IPS-NIHi7 (cell line): ENCODE results near the gene KCNA3.
A peak's percentile ranks its signal among the peaks of the same experiment; 100 is the strongest.

Source experiments
- DNase-seq: peaks from one replicate; pipeline ENCODE4 v3.0.0; 2012; ENCODE audit warnings: mixed read lengths; ENCODE audit errors: extremely low spot score

Gene KCNA3

GRCh38 chr1:110638556-110638955 is 36.2 kb downstream of the KCNA3 start:
- DNase-seq, result no peak

- DNase-seq, result peak; percentile 22
These were observed 36.7 kb downstream of the KCNA3 start for GRCh38 chr1:110638058-110638457.

GRCh38 chr1:110637475-110637874 is 37.3 kb downstream of the KCNA3 start:
- peak; percentile 20 for DNase-seq

GRCh38 chr1:110636149-110636935 is 38.4 kb downstream of the KCNA3 start:
- DNase-seq, result no peak

- DNase-seq, result no peak
These were observed 39.3 kb downstream of the KCNA3 start for GRCh38 chr1:110635434-110635833.

- DNase-seq, result no peak
These were observed 40.1 kb downstream of the KCNA3 start for GRCh38 chr1:110634455-110635311.

GRCh38 chr1:110634086-110634454 is 40.7 kb downstream of the KCNA3 start:
- no peak for DNase-seq

GRCh38 chr1:110633646-110634030 is 41.1 kb downstream of the KCNA3 start:
- no peak for DNase-seq

GRCh38 chr1:110631836-110632620 is 42.7 kb downstream of the KCNA3 start:
- no peak for DNase-seq

- DNase-seq, result peak; percentile 91
These were observed 43.7 kb downstream of the KCNA3 start for GRCh38 chr1:110630839-110631663.

GRCh38 chr1:110628323-110629105 is 46.2 kb downstream of the KCNA3 start:
- no peak for DNase-seq

- no peak for DNase-seq
These were observed 47.0 kb downstream of the KCNA3 start for GRCh38 chr1:110627764-110628163.

- no peak for DNase-seq
These were observed 47.9 kb downstream of the KCNA3 start for GRCh38 chr1:110626889-110627288.
